K562 (cell line): ENCODE measurements around the gene SMIM12. TPM values are rescaled to one million over a fixed set of nuclear protein-coding genes. Genes with fewer than 3 reads are reported as not detected.

ENCODE experiments used
- BRF1 ChIP-seq: IDR thresholded peaks from 3 replicates; pipeline ENCODE4 v1.6.1; 2011; ENCODE audit warnings: borderline replicate concordance, mild to moderate bottlenecking; ENCODE audit not compliant: insufficient read length; ENCODE audit errors: extremely low read depth
- CBX1 ChIP-seq: sonication (generic); IDR thresholded peaks from 2 replicates; pipeline ENCODE4 v1.6.1; 2016; ENCODE audit warnings: antibody characterized with exemption, low read depth, mild to moderate bottlenecking
- CEBPZ ChIP-seq: fragments of 150-350 bp; IDR thresholded peaks from 2 replicates; pipeline ENCODE4 v1.6.1; 2014; ENCODE audit warnings: low read depth, mild to moderate bottlenecking, low read length, borderline replicate concordance
- ETV5 ChIP-seq: sonication (generic); formaldehyde crosslinking; IDR thresholded peaks from 2 replicates; pipeline ENCODE4 v1.4.0; 2020; ENCODE audit warnings: low read depth, mild to moderate bottlenecking, missing genetic modification reagents
- HINFP ChIP-seq: fragments of 450-650 bp; conservative IDR thresholded peaks from 2 replicates; pipeline ENCODE4 v1.6.1; 2016; ENCODE audit warnings: missing genetic modification characterization, low read depth, mild to moderate bottlenecking, control low read depth, missing compliant biosample characterization
- PBX2 ChIP-seq, 2 experiments: IDR thresholded peaks in 1 of 2; conservative IDR thresholded peaks in 1 of 2; 2 replicates each; pipeline ENCODE4 v1.6.1; 2016; ENCODE audit warnings: low read depth in 2 of 2, mild to moderate bottlenecking in 1 of 2, missing compliant biosample characterization in 1 of 2, missing genetic modification characterization in 1 of 2, moderate library complexity in 1 of 2
- PCBP1 ChIP-seq: fragments of 200-400 bp; formaldehyde crosslinking; IDR thresholded peaks from 2 replicates; pipeline ENCODE4 v1.6.1; 2018; ENCODE audit warnings: mild to moderate bottlenecking, low read depth, low read length; ENCODE audit not compliant: poor library complexity, severe bottlenecking
- RBM14 ChIP-seq: fragments of 200-400 bp; formaldehyde crosslinking; IDR thresholded peaks from 2 replicates; pipeline ENCODE4 v1.6.1; 2018; ENCODE audit warnings: low read depth, mild to moderate bottlenecking, low read length, moderate library complexity, borderline replicate concordance; ENCODE audit not compliant: insufficient read depth
- SMAD1 ChIP-seq: fragments of 150-350 bp; IDR thresholded peaks from 2 replicates; pipeline ENCODE4 v1.6.1; 2014; ENCODE audit warnings: low read length, low read depth; ENCODE audit not compliant: partially characterized antibody
- SRSF9 ChIP-seq: fragments of 200-400 bp; formaldehyde crosslinking; IDR thresholded peaks from 2 replicates; pipeline ENCODE4 v1.6.1; 2017; ENCODE audit warnings: low read depth, low read length, borderline replicate concordance
- TCF15 ChIP-seq: fragments of 250-450 bp; sonication (Bioruptor Pico); IDR thresholded peaks from 2 replicates; pipeline ENCODE4 v1.8.0; 2022; ENCODE audit warnings: moderate library complexity, mild to moderate bottlenecking, inconsistent platforms
- ZBTB2 ChIP-seq: fragments of 450-650 bp; IDR thresholded peaks from 2 replicates; pipeline ENCODE4 v1.6.1; 2016; ENCODE audit warnings: antibody characterized with exemption
- ZNF431 ChIP-seq: sonication (generic); formaldehyde crosslinking; IDR thresholded peaks from 2 replicates; pipeline ENCODE4 v1.8.0; 2022; ENCODE audit warnings: mild to moderate bottlenecking, missing genetic modification reagents
- ZNF589 ChIP-seq: fragments of 200-800 bp; sonication (Bioruptor generic); IDR thresholded peaks from 2 replicates; pipeline ENCODE4 v1.6.1; 2016; ENCODE audit warnings: low read depth, missing genetic modification characterization, missing compliant biosample characterization
- ZNF75A ChIP-seq: fragments of 450-650 bp; formaldehyde crosslinking; IDR thresholded peaks from 2 replicates; pipeline ENCODE4 v1.4.0; 2020; ENCODE audit warnings: mild to moderate bottlenecking
- ZNF766 ChIP-seq: fragments of 200-800 bp; sonication (Bioruptor generic); conservative IDR thresholded peaks from 2 replicates; pipeline ENCODE4 v1.6.1; 2016; ENCODE audit warnings: missing genetic modification characterization, missing compliant biosample characterization
- polyA plus RNA-seq, 8 experiments: library from polyadenylated mRNA; depleted of rRNA in 4 of 8; stranded (reverse) in 5 of 8; unstranded in 3 of 8; fragments of >200 nt; fragmentation: Nextera tagmentation in 2 of 8; fragmentation: Illumina TruSeq in 1 of 8; extraction: Ambion mirVana in 2 of 8; extraction: Trizol in 1 of 8; gene quantifications; 2 replicates each; pipeline versions ENCODE4 v1.2.1 to v1.2.3, GENCODE V29; 2011 to 2014; ENCODE audit warnings: inconsistent platforms in 1 of 8, missing spikeins in 1 of 8
- total RNA-seq, 7 experiments: library from RNA; depleted of rRNA in 6 of 7; stranded (reverse); fragments of >200 nt in 6 of 7; fragmentation: Illumina TruSeq in 2 of 7; extraction: Trizol in 2 of 7; gene quantifications; 2 replicates each; pipeline versions ENCODE4 v1.2.1 to v1.2.3, GENCODE V29; 2011 to 2021; ENCODE audit warnings: low replicate concordance in 1 of 7

SMIM12 gene
- total and polyA plus RNA-seq, 9 of the 15 experiments (the other 6 are each of a cell fraction or from before 2014, with no cell fraction given): 51.7 to 112 (median 63.9) TPM

GRCh38 chr1:34859446-34860200 lies at the start of gene SMIM12 (continued):
- peak; percentile 90 for TF ChIP-seq HINFP (tag)
- no peak for TF ChIP-seq BRF1
- TF ChIP-seq ZNF431: peak; percentile 93
- TF ChIP-seq ETV5 (CRISPR knock-in tag): peak; percentile 92
- TF ChIP-seq PCBP1: peak; percentile 45
- no peak for TF ChIP-seq CBX1
- TF ChIP-seq ZNF589: no peak
- TF ChIP-seq SMAD1: peak; percentile 83
- peak; percentile 67 for TF ChIP-seq ZNF766
- TF ChIP-seq SRSF9: no peak
- TF ChIP-seq ZBTB2: peak; percentile 46; the same call in 1 of the 2 replicates
- 0 out of 2 replicates have a peak, but pooled peaks have one; percentile 65 for TF ChIP-seq RBM14
- no peak for TF ChIP-seq TCF15 (CRISPR knock-in tag)
- TF ChIP-seq ZNF75A (CRISPR knock-in tag): no peak
- no peak for TF ChIP-seq PBX2 (CRISPR knock-in tag; IDR thresholded peaks at IDR 0.05; ENCODE audit: low read depth)
- TF ChIP-seq PBX2 (tag; conservative IDR thresholded peaks at IDR 0.05; ENCODE audit: low read depth): no peak
- TF ChIP-seq CEBPZ: no peak
